HG03442 (cell line): ENCODE data around the gene EFNA4.

ENCODE experiments used
- ATAC-seq: cut with Tn5 transposase; IDR thresholded peaks from one replicate; pipeline ENCODE4 v1.9.1; 2021; ENCODE audit warnings: mild to moderate bottlenecking, moderate library complexity; ENCODE audit not compliant: unreplicated experiment

The EFNA4 gene, protein sequence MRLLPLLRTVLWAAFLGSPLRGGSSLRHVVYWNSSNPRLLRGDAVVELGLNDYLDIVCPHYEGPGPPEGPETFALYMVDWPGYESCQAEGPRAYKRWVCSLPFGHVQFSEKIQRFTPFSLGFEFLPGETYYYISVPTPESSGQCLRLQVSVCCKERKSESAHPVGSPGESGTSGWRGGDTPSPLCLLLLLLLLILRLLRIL

GRCh38 chr1:155063550-155064110 lies at the start of gene EFNA4:
EFNA4 (plus strand) TSS chr1:155063740; CDS start chr1:155063824, 84 bp downstream.
- ATAC-seq: peak; percentile 60

DNA sequence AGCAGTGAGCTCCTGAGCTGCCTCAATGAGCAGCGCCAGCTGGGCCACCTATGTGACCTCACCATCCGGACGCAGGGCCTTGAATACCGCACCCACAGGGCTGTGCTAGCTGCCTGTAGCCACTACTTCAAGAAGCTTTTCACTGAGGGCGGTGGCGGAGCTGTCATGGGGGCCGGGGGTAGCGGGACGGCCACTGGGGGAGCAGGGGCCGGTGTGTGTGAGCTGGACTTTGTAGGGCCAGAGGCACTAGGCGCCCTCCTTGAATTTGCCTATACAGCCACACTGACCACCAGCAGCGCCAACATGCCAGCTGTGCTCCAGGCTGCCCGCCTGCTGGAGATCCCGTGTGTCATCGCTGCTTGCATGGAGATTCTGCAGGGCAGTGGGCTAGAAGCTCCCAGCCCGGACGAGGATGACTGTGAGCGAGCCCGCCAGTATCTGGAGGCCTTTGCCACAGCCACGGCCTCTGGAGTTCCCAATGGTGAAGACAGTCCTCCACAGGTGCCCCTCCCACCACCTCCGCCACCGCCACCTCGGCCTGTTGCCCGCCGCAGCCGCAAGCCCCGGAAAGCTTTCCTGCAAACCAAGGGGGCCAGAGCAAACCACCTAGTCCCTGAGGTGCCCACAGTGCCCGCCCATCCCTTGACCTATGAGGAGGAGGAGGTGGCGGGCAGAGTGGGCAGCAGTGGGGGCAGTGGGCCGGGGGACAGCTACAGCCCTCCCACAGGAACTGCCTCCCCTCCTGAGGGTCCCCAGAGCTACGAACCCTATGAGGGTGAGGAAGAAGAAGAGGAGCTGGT lies 48.6 kb upstream of the EFNA4 start:
- no peak for ATAC-seq

- ATAC-seq: no peak
Measured at GRCh38 chr1:155015527-155016230, 47.9 kb upstream of the EFNA4 start.

GRCh38 chr1:155016231-155016831 lies 47.2 kb upstream of the EFNA4 start:
- ATAC-seq: no peak

- ATAC-seq: peak; percentile 75
Measured at GRCh38 chr1:155017041-155017945, 46.2 kb upstream of the EFNA4 start.

- no peak for ATAC-seq
Measured at GRCh38 chr1:155017946-155018316, 45.6 kb upstream of the EFNA4 start.

GRCh38 chr1:155018617-155019348 lies 44.8 kb upstream of the EFNA4 start:
- ATAC-seq: no peak

- ATAC-seq: no peak
Measured at GRCh38 chr1:155019377-155020245, 43.9 kb upstream of the EFNA4 start.

GRCh38 chr1:155022136-155022926 lies 41.2 kb upstream of the EFNA4 start:
- ATAC-seq: no peak

DNA sequence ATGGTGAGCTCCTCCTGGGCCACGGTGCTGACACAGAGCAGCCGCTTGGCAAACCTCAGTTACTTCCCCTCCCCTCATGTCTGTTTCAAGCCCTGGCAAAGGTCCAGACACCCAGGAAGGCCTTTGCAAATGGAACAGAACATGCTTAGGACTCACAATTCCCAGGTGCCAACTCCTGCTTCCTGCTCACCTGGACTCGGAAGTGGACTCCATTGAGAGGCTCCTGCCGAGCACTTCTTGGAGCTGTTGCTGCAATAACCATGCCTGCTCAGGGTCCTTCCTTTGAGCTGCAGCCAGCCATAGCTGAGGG lies 40.7 kb upstream of the EFNA4 start:
- ATAC-seq: no peak

DNA sequence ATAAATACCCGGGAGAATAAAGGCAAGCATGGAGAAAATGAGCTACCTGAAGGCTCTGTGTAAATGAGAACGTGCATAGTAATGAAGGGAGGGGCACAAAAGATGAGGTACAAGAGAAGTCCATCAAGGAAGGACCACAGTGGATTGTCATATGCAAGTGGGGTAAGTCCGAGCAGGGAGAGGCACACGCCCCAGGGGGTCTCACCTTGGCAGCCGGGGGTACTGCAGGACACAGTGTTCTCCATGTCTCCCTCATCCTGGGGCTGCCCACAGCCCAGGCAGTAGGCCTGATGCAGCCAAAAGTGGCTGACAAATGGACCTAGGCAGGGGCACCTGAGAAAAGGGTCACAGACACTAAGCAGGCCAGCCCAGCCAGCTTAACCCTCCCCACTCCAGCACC lies 39.9 kb upstream of the EFNA4 start:
- no peak for ATAC-seq

GRCh38 chr1:155024315-155024714 lies 39.2 kb upstream of the EFNA4 start:
- ATAC-seq: no peak

DNA sequence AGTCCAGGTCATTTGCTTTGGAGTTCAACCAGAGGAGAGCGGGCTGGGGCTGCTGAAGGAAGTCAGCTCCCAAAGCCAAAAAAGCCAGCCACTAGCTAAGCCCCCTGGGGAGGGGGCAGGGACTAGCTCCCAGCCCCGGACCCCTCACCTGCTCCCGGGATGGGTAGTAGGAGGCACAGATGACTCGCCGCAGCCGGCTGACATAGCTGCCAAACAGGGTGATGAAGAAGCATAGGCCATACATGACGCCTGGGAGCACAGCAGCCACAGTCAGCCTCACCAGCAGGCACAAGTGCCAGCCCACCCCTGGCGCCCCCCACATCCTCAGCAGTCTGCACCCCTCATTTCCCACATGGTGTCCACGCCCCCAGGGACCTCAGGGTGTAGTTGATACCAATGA lies 37.4 kb upstream of the EFNA4 start:
- ATAC-seq: no peak

DNA sequence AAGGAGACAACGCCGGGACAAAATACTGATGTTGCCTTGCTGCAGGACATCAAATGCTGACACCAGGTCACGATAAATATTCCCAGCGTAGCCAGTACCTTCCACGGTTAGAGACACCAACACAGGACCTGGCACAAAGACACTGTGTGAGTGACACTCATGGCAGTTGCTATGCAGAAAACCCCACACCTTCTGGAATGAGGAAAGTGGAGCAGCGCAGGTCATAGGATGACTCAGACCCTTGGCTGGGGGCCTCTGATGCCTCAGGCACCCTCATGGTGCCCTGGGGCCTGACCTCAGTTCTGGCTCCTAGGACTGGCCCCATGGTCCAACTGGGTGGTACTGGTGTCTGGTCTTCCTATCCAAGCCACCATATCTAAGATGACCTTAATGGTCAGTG lies 37.0 kb upstream of the EFNA4 start:
- no peak for ATAC-seq

DNA sequence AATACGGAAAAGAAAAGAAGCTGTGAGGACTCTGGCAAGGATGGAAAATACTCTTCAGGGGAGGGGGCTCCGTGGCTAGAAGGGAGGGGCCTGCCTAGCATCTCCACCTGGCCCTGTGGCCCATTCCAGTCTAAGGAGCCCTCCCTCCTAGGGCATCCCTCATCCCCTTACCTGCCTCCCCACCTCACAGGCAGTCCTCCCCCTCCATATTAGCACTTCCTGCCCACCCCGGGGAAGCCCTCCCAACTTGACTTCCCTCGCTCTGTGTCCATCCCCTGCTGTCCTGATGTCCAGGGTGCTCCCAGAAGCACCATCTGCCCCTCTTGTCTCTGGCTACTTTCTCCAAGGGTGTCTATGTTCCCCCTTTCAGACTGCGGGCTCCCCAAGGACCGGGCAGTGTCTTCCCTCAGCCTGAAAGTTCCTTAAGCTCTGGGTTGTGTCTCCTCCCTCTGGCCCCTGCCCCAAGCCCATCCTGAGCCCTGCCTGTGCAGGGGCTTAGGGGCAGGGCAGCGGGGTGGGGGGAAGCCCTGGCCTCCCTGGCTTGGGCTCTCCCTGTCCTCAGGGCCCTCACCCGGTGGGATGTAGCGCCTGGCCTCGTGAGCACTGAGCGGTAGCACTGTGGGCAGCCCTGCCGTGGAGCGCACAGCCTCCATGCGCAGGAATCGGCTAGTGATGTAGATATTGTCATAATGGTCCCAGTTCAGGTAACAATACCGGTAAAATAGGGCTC lies 33.9 kb upstream of the EFNA4 start:
- ATAC-seq: no peak

DNA sequence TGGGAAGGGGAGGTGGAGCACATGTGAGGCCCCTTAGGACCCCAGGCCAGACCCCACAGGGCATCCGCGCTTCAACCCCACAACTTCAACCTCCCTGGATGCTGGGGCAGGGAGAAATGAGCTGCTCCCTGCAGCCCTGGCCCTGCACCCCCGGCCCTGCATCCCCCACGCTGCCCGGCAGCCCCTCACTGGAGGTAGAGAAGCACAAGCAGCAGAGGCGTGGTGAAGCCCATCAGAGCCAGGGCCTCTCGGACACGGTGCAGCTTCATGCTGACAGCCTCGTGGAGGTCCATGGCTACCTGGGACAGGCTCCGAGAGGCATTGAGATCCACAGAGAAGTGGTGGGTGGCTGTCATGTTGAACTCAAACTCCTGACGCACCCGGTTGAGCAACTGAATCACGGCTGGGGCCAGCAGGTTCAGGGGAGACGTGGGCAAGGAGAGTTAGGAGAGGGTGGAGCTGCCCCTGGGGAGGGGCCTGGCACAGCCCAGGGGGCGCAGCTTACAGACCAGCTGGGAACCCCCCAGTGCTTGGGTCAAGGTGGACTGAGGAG lies 33.2 kb upstream of the EFNA4 start:
- ATAC-seq: no peak

GRCh38 chr1:155030899-155031298 lies 32.6 kb upstream of the EFNA4 start:
- no peak for ATAC-seq
